DND-41 (cell line): ENCODE results near the gene TMEM178B.

Source experiments
- ATAC-seq: fragments of 200-7000 bp; cut with Tn5 transposase; 3 replicates; pipeline ENCODE4 v1.9.1; 2021; ENCODE audit warnings: low read depth; ENCODE audit not compliant: insufficient read depth
- DNase-seq: peaks from one replicate; pipeline ENCODE4 v3.0.0-alpha.2; 2020
- H2AFZ ChIP-seq: 2 replicates; pipeline ENCODE4 v1.6.0; 2012; ENCODE audit warnings: low read depth, low read length
- H3K27ac ChIP-seq: 2 replicates; pipeline ENCODE4 v1.5.1; 2012; ENCODE audit warnings: low read length, inconsistent platforms
- H3K27me3 ChIP-seq: fragments of 200-600 bp; sonication (generic); 2 replicates; pipeline ENCODE4 v1.6.0; 2012; ENCODE audit warnings: low read length, mild to moderate bottlenecking, inconsistent platforms; ENCODE audit not compliant: insufficient read depth, poor library complexity
- H3K36me3 ChIP-seq: 2 replicates; pipeline ENCODE4 v1.5.1; 2012; ENCODE audit warnings: low read length, inconsistent platforms; ENCODE audit not compliant: insufficient read depth
- H3K4me1 ChIP-seq: 2 replicates; pipeline ENCODE4 v1.5.1; 2012; ENCODE audit warnings: mild to moderate bottlenecking, low read length; ENCODE audit not compliant: insufficient read depth
- H3K4me2 ChIP-seq: 2 replicates; pipeline ENCODE4 v1.6.0; 2012; ENCODE audit warnings: mild to moderate bottlenecking, moderate library complexity, low read length, inconsistent platforms; ENCODE audit not compliant: insufficient read depth
- H3K4me3 ChIP-seq, 2 experiments: fragments of 200-600 bp in 1 of 2; shearing (Covaris generic) in 1 of 2; 2 replicates each; pipeline ENCODE4 v1.5.1; 2012 to 2016; ENCODE audit warnings: inconsistent platforms in 2 of 2, low read length in 2 of 2, mild to moderate bottlenecking in 2 of 2, low read depth in 1 of 2, moderate library complexity in 1 of 2
- H3K79me2 ChIP-seq: 2 replicates; pipeline ENCODE4 v1.6.0; 2012; ENCODE audit warnings: low read length, inconsistent platforms; ENCODE audit not compliant: insufficient read depth
- H3K9ac ChIP-seq: 2 replicates; pipeline ENCODE4 v1.6.0; 2012; ENCODE audit warnings: low read depth, mild to moderate bottlenecking, inconsistent platforms, low read length, moderate library complexity
- H3K9me3 ChIP-seq: 2 replicates; pipeline ENCODE4 v1.5.1; 2012; ENCODE audit warnings: low read length, moderate library complexity, mild to moderate bottlenecking, inconsistent platforms; ENCODE audit not compliant: insufficient read depth, severe bottlenecking
- H4K20me1 ChIP-seq: 2 replicates; pipeline ENCODE4 v1.6.0; 2012; ENCODE audit warnings: low read length; ENCODE audit not compliant: insufficient read depth
- EZH2 ChIP-seq: IDR thresholded peaks from 3 replicates; pipeline ENCODE4 v1.6.1; 2012; ENCODE audit warnings: borderline replicate concordance, low read depth, mild to moderate bottlenecking, moderate library complexity, low read length, inconsistent platforms; ENCODE audit not compliant: severe bottlenecking
- TF ChIP-seq, protein P1 (sequence below): IDR thresholded peaks from 2 replicates; pipeline ENCODE4 v1.5.1; 2012; ENCODE audit warnings: borderline replicate concordance, low read length, moderate library complexity, mild to moderate bottlenecking; ENCODE audit not compliant: poor library complexity, severe bottlenecking; ENCODE audit errors: extremely low read depth

Gene TMEM178B

DNA sequence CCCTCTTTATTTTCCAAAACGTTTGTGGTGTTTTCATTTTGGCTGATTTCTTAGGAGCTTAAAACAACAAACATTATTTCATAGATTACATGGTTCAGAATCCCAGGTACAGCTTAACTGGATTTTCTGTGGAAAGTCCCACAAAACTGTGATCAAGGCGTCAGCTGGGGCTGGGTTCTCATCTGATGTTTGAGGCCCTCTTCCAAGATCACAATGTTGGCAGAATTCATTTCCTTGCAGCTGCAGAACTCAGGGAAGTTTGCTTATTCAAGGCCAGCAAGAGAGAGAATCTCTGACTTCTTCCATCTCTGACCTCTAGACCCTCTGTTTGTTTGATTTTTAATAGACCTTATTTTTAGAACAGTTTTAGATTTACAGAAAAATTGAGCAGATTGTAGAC is 368.9 kb downstream of the TMEM178B start:
- Histone ChIP-seq H3K9me3 (no peaks in the 10 kb centered on the region), H3K4me2 (no peak overlapping the region), H3K27me3 (peaks cover 23% of the 10 kb centered on the region), H3K27ac (no peak overlapping the region), H3K79me2 (no peaks in the 10 kb centered on the region), H3K4me1 (no peaks in the 10 kb centered on the region), H3K9ac (no peak overlapping the region), H4K20me1 (no peaks in the 10 kb centered on the region), H2AFZ (no peak overlapping the region), H3K4me3 (no peak overlapping the region), H3K36me3 (no peaks in the 10 kb centered on the region)
- TF ChIP-seq EZH2: no peak
- TF ChIP-seq, protein P1, sequence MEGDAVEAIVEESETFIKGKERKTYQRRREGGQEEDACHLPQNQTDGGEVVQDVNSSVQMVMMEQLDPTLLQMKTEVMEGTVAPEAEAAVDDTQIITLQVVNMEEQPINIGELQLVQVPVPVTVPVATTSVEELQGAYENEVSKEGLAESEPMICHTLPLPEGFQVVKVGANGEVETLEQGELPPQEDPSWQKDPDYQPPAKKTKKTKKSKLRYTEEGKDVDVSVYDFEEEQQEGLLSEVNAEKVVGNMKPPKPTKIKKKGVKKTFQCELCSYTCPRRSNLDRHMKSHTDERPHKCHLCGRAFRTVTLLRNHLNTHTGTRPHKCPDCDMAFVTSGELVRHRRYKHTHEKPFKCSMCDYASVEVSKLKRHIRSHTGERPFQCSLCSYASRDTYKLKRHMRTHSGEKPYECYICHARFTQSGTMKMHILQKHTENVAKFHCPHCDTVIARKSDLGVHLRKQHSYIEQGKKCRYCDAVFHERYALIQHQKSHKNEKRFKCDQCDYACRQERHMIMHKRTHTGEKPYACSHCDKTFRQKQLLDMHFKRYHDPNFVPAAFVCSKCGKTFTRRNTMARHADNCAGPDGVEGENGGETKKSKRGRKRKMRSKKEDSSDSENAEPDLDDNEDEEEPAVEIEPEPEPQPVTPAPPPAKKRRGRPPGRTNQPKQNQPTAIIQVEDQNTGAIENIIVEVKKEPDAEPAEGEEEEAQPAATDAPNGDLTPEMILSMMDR: no peak
- DNase-seq (no peak), ATAC-seq (no peak)

DNA sequence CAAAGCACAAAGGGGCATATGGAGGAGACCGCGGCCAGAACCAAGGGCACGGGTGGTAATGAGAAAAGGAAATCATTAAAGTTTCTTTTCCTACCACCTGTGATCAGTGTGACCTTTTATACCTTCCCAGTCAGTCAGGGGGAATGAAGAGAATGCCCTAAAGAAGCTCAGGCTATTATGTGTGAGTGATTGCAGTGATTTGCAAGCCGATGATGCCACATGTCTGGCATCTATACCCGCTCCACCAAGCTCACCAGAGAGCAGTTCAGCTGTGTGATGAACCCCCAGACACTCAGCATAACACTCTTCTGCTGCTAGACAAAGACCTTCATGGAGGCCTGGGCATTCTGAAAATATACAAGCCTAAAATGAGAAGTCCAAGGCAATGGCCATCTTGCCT is 371.1 kb downstream of the TMEM178B start:
- Histone ChIP-seq H3K4me1 (no peaks in the 10 kb centered on the region), H3K27me3 (peaks cover 23% of the 10 kb centered on the region), H3K36me3 (no peaks in the 10 kb centered on the region), H3K79me2 (no peaks in the 10 kb centered on the region), H3K9me3 (no peaks in the 10 kb centered on the region), H3K4me2 (no peak overlapping the region), H4K20me1 (no peaks in the 10 kb centered on the region), H3K4me3 (no peak overlapping the region), H3K27ac (no peak overlapping the region), H2AFZ (no peak overlapping the region), H3K9ac (no peak overlapping the region)
- no peak for DNase-seq
- no peak for ATAC-seq
- TF ChIP-seq, protein P1: no peak
- no peak for TF ChIP-seq EZH2

DNA sequence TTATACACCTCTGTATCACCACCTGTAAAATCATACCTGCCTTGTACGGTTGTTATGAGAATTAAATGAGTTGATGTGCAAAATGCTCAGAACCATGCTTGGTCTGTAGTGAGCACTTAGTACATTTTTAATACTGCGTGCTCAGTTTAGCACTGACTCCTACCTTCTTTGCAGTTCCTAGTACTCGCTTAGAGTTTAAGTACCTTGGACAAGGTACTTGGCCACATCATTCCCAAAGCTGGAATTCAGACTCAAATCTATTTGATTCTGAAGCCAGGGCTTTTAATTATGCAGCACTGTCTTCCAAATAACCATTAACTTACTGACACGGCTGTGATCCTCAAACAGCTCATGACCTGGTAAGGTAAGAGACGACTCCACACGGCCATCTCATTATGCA is 377.4 kb downstream of the TMEM178B start:
- Histone ChIP-seq H3K79me2 (no peaks in the 10 kb centered on the region), H3K27ac (no peak overlapping the region), H3K4me3 (no peak overlapping the region), H4K20me1 (no peaks in the 10 kb centered on the region), H3K36me3 (no peaks in the 10 kb centered on the region), H3K27me3 (no peaks in the 10 kb centered on the region), H3K9me3 (no peaks in the 10 kb centered on the region), H2AFZ (no peak overlapping the region), H3K4me1 (no peaks in the 10 kb centered on the region), H3K9ac (no peak overlapping the region), H3K4me2 (no peak overlapping the region)
- DNase-seq (no peak), ATAC-seq (no peak)
- TF ChIP-seq EZH2: no peak
- TF ChIP-seq, protein P1: no peak

DNA sequence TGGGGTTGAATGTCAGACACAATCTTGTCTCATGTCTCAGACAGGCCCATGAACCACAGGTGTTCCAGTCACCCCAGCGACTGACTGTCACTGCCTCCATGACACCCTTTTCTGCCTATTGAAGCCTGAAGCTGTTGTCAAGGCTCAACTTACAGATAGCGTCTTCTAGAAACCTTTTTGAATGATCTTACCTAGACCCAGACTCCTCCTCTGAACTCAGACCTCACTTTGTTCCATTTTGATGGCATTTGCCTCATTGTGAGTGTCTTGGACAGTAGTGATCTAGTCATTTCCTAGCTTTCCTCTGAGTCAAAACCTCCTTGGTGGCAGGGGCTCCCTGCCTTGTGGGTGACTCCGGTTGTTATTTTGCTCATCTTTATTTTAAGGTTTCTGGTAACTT is 379.0 kb downstream of the TMEM178B start:
- H3K4me1 ChIP-seq: no peaks in the 10 kb centered on the region
- no peak overlapping the region for H3K4me2 ChIP-seq
- H3K4me3 ChIP-seq: no peak overlapping the region
- ATAC-seq: no peak
- no peak for DNase-seq
- no peaks in the 10 kb centered on the region for H3K27me3 ChIP-seq
- no peaks in the 10 kb centered on the region for H3K9me3 ChIP-seq
- H3K36me3 ChIP-seq: no peaks in the 10 kb centered on the region
- H3K27ac ChIP-seq: no peak overlapping the region
- no peaks in the 10 kb centered on the region for H3K79me2 ChIP-seq
- no peaks in the 10 kb centered on the region for H4K20me1 ChIP-seq
- H3K9ac ChIP-seq: no peak overlapping the region
- H2AFZ ChIP-seq: no peak overlapping the region
- TF ChIP-seq, protein P1: no peak
- TF ChIP-seq EZH2: no peak
